NT2/D1 (cell line): ENCODE measurements around the gene RASSF10.

Experiments
- DNase-seq: peaks from one replicate; pipeline ENCODE4 v3.0.0-alpha.2; 2011; ENCODE audit warnings: low read depth, low spot score
- H3K27me3 ChIP-seq: 2 replicates; pipeline ENCODE4 v1.6.0; 2011; ENCODE audit warnings: mild to moderate bottlenecking; ENCODE audit not compliant: insufficient read length, insufficient read depth
- H3K36me3 ChIP-seq: 2 replicates; pipeline ENCODE4 v1.6.1; 2011; ENCODE audit warnings: mild to moderate bottlenecking, low read length, mixed read lengths; ENCODE audit not compliant: insufficient read depth, insufficient read length
- H3K4me1 ChIP-seq: 2 replicates; pipeline ENCODE4 v1.5.1; 2011; ENCODE audit not compliant: insufficient read depth, insufficient read length
- H3K4me3 ChIP-seq: 2 replicates; pipeline ENCODE4 v1.5.1; 2011; ENCODE audit warnings: low read depth; ENCODE audit not compliant: insufficient read length
- H3K9ac ChIP-seq: 2 replicates; pipeline ENCODE4 v1.6.0; 2011; ENCODE audit warnings: low read depth; ENCODE audit not compliant: insufficient read length
- H3K9me3 ChIP-seq: 2 replicates; pipeline ENCODE4 v1.5.1; 2011; ENCODE audit warnings: mild to moderate bottlenecking, low read length; ENCODE audit not compliant: insufficient read depth
- SUZ12 ChIP-seq: IDR thresholded peaks from 2 replicates; pipeline ENCODE4 v1.6.1; 2011; ENCODE audit not compliant: insufficient read length, insufficient read depth; ENCODE audit errors: extremely low read depth
- YY1 ChIP-seq: IDR thresholded peaks from 2 replicates; pipeline ENCODE4 v1.6.1; 2011; ENCODE audit not compliant: insufficient read length, insufficient read depth
- ZNF274 ChIP-seq: IDR thresholded peaks from 2 replicates; pipeline ENCODE4 v1.6.1; 2011; ENCODE audit warnings: mild to moderate bottlenecking, low read depth, low read length

Gene RASSF10

DNA sequence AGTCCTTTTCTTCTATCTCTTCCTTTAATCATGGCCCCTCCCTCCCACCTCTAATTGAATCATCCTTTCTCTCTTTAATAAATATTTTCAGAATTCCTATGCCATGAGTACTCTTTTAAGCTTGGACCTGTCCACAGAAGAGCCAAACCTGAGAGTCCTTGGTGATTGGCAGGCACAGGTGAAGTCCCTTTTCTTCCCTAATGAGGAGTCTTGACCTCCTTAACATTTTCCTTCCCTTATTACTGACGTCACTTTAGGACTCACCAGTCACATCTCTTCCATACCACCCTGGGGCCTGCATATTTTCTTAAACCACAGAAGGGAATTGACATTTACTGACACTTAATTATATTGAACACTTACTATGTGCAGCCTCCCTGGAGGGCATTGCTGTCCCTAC is 41.0 kb upstream of the RASSF10 start:
- Histone ChIP-seq H3K4me3 (no peak overlapping the region), H3K9me3 (no peaks in the 10 kb centered on the region), H3K36me3 (no peaks in the 10 kb centered on the region), H3K9ac (no peak overlapping the region), H3K4me1 (peaks cover 3% of the 10 kb centered on the region), H3K27me3 (no peaks in the 10 kb centered on the region)
- DNase-seq: no peak
- no peak for TF ChIP-seq SUZ12
- no peak for TF ChIP-seq ZNF274
- TF ChIP-seq YY1: no peak

- Histone ChIP-seq H3K9me3 (no peaks in the 10 kb centered on the region), H3K4me1 (peaks cover 1% of the 10 kb centered on the region), H3K9ac (no peak overlapping the region), H3K27me3 (no peaks in the 10 kb centered on the region), H3K4me3 (no peak overlapping the region), H3K36me3 (no peaks in the 10 kb centered on the region)
- DNase-seq: no peak
- TF ChIP-seq ZNF274 (no peak), YY1 (no peak)
These were observed 40.3 kb upstream of the RASSF10 start for GRCh38 chr11:12968826-12969225.

DNA sequence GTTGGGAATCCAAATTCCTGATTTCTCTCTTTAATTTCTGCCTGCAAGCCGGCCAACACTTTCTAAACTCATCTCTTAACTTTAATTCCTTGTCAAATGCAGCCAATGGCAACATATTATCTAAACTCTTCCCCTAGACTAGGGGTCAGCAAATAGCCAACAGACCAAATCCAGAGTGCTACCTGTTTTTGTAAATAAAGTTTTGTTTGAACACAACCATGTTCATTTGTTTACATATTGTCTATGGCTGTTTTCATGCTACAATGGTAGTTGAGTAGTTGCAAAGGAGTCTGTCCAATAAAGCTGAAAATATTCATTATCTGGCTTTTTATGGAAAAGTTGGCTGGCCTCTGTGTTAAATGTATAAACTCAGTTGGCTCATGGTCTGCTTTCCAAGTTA is 37.2 kb upstream of the RASSF10 start:
- Histone ChIP-seq H3K9me3 (no peaks in the 10 kb centered on the region), H3K4me1 (no peaks in the 10 kb centered on the region), H3K27me3 (no peaks in the 10 kb centered on the region), H3K36me3 (no peaks in the 10 kb centered on the region), H3K4me3 (no peak overlapping the region), H3K9ac (no peak overlapping the region)
- no peak for TF ChIP-seq YY1
- no peak for TF ChIP-seq ZNF274
- TF ChIP-seq SUZ12: no peak
- no peak for DNase-seq

- Histone ChIP-seq H3K9me3 (no peaks in the 10 kb centered on the region), H3K4me3 (no peak overlapping the region), H3K4me1 (no peaks in the 10 kb centered on the region), H3K9ac (no peak overlapping the region), H3K27me3 (no peaks in the 10 kb centered on the region), H3K36me3 (no peaks in the 10 kb centered on the region)
- TF ChIP-seq YY1 (no peak), ZNF274 (no peak), SUZ12 (no peak)
- no peak for DNase-seq
These were observed 35.5 kb upstream of the RASSF10 start for GRCh38 chr11:12973528-12974181.

GRCh38 chr11:12975195-12975594 is 33.9 kb upstream of the RASSF10 start:
- H3K4me1 ChIP-seq: no peaks in the 10 kb centered on the region
- no peak for DNase-seq
- TF ChIP-seq SUZ12: no peak
- TF ChIP-seq ZNF274: no peak
- TF ChIP-seq YY1: no peak
- H3K4me3 ChIP-seq: no peak overlapping the region
- no peak overlapping the region for H3K9ac ChIP-seq
- no peaks in the 10 kb centered on the region for H3K27me3 ChIP-seq
- H3K9me3 ChIP-seq: no peaks in the 10 kb centered on the region
- no peaks in the 10 kb centered on the region for H3K36me3 ChIP-seq

DNA sequence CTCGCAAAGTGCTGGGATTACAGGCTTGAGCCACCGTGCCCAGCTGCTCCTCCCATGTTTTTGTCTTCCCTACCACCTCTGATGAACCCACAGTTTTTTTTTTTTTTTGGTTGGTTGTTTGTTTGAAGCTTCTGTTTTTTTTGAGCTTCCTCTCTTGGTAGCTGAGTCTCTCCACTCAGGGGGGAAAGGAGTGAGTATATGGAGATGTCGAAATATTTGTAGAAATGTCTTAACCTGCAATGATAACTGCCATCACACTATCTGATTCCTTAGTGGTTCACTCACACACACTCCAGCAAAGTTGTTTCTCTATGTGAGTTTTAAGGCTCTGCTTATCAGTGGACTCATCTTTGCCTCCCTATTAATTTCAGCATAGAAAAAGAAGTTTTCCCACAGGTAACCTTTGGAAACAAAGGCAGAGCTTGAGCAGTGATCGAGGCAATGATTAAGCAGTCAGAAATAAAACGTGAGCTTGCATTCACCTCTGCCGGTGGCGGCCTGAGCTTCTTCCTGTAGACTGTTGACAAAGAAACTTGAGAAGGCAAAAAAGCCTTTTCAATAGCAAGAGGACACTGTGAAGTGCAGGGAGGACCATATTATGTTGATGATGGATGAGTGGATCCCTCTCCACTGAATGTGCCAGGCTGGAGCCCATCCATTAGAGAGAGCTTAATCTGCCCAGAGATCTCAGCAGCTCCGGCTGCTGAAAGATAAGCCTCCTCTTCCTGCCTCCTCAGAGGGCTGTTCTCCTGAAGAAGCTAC is 29.0 kb upstream of the RASSF10 start:
- DNase-seq: no peak
- Histone ChIP-seq H3K4me3 (no peak overlapping the region), H3K27me3 (no peaks in the 10 kb centered on the region), H3K36me3 (no peaks in the 10 kb centered on the region), H3K4me1 (no peaks in the 10 kb centered on the region), H3K9me3 (no peaks in the 10 kb centered on the region), H3K9ac (no peak overlapping the region)
- no peak for TF ChIP-seq ZNF274
- no peak for TF ChIP-seq SUZ12
- TF ChIP-seq YY1: no peak

- Histone ChIP-seq H3K4me3 (no peak overlapping the region), H3K9me3 (no peaks in the 10 kb centered on the region), H3K36me3 (no peaks in the 10 kb centered on the region), H3K4me1 (no peaks in the 10 kb centered on the region), H3K27me3 (no peaks in the 10 kb centered on the region), H3K9ac (no peak overlapping the region)
- TF ChIP-seq SUZ12 (no peak), YY1 (no peak), ZNF274 (no peak)
- no peak for DNase-seq
These were observed 27.2 kb upstream of the RASSF10 start for GRCh38 chr11:12981676-12982522.
